ENCODE results near the gene USP33.

Gene USP33

GRCh38 chr1:77673030-77673429 is 86.6 kb downstream of the USP33 start:
- peaks cover 100% of the 10 kb centered on the region for H3K79me2 ChIP-seq (ENCODE audit: insufficient read depth, low read length)
- no peaks in the 10 kb centered on the region for H3K27me3 ChIP-seq (ENCODE audit: insufficient read depth, low read length, poor library complexity)
- peaks cover 80% of the 10 kb centered on the region for H4K20me1 ChIP-seq (ENCODE audit: insufficient read depth, low read length)
- no peak overlapping the region for H2AFZ ChIP-seq (ENCODE audit: low read depth, low read length)
- H3K27ac ChIP-seq (ENCODE audit: low read length): no peak overlapping the region
- TF ChIP-seq EZH2 (IDR thresholded peaks at IDR 0.05; ENCODE audit: borderline replicate concordance, low read depth, low read length, severe bottlenecking): no peak
- TF ChIP-seq CTCF (IDR thresholded peaks at IDR 0.05; ENCODE audit: borderline replicate concordance, extremely low read depth, low read length, poor library complexity, severe bottlenecking): no peak
- H3K9me3 ChIP-seq (ENCODE audit: insufficient read depth, low read length, severe bottlenecking): no peaks in the 10 kb centered on the region
- H3K4me2 ChIP-seq (ENCODE audit: insufficient read depth, low read length): no peak overlapping the region
- no peak overlapping the region for H3K9ac ChIP-seq (ENCODE audit: low read depth, low read length)
- DNase-seq: no peak
- ATAC-seq (ENCODE audit: insufficient read depth, low read depth): no peak
- no peaks in the 10 kb centered on the region for H3K4me1 ChIP-seq (ENCODE audit: insufficient read depth, low read length)
- peaks cover 7% of the 10 kb centered on the region for H3K36me3 ChIP-seq (ENCODE audit: insufficient read depth, low read length)
- H3K4me3 ChIP-seq (ENCODE audit: low read depth in 1 of 2, low read length in 2 of 2): no peak overlapping the region

- Histone ChIP-seq H3K27ac (ENCODE audit: low read length) (no peak overlapping the region), H3K4me3 (ENCODE audit: low read depth in 1 of 2, low read length in 2 of 2) (no peak overlapping the region), H4K20me1 (ENCODE audit: insufficient read depth, low read length) (peaks cover 74% of the 10 kb centered on the region), H3K79me2 (ENCODE audit: insufficient read depth, low read length) (peaks cover 100% of the 10 kb centered on the region), H3K4me1 (ENCODE audit: insufficient read depth, low read length) (no peaks in the 10 kb centered on the region), H2AFZ (ENCODE audit: low read depth, low read length) (no peak overlapping the region), H3K9me3 (ENCODE audit: insufficient read depth, low read length, severe bottlenecking) (no peaks in the 10 kb centered on the region), H3K36me3 (ENCODE audit: insufficient read depth, low read length) (peaks cover 7% of the 10 kb centered on the region), H3K4me2 (ENCODE audit: insufficient read depth, low read length) (no peak overlapping the region), H3K27me3 (ENCODE audit: insufficient read depth, low read length, poor library complexity) (no peaks in the 10 kb centered on the region), H3K9ac (ENCODE audit: low read depth, low read length) (no peak overlapping the region)
- DNase-seq: no peak
- TF ChIP-seq CTCF (IDR thresholded peaks at IDR 0.05; ENCODE audit: borderline replicate concordance, extremely low read depth, low read length, poor library complexity, severe bottlenecking): no peak
- no peak for TF ChIP-seq EZH2 (IDR thresholded peaks at IDR 0.05; ENCODE audit: borderline replicate concordance, low read depth, low read length, severe bottlenecking)
- ATAC-seq (ENCODE audit: insufficient read depth, low read depth): no peak
These were observed 87.3 kb downstream of the USP33 start for GRCh38 chr1:77672374-77672773.

- H4K20me1 ChIP-seq (ENCODE audit: insufficient read depth, low read length): peaks cover 69% of the 10 kb centered on the region
- no peak overlapping the region for H3K4me2 ChIP-seq (ENCODE audit: insufficient read depth, low read length)
These were observed 87.8 kb downstream of the USP33 start for GRCh38 chr1:77671836-77672235.

More at GRCh38 chr1:77671836-77672235, 87.8 kb downstream of the USP33 start:
- Histone ChIP-seq H3K4me3 (ENCODE audit: low read depth in 1 of 2, low read length in 2 of 2) (no peak overlapping the region), H3K79me2 (ENCODE audit: insufficient read depth, low read length) (peaks cover 100% of the 10 kb centered on the region), H3K9ac (ENCODE audit: low read depth, low read length) (no peak overlapping the region), H3K9me3 (ENCODE audit: insufficient read depth, low read length, severe bottlenecking) (no peaks in the 10 kb centered on the region), H3K27ac (ENCODE audit: low read length) (no peak overlapping the region), H2AFZ (ENCODE audit: low read depth, low read length) (no peak overlapping the region), H3K36me3 (ENCODE audit: insufficient read depth, low read length) (peaks cover 7% of the 10 kb centered on the region), H3K4me1 (ENCODE audit: insufficient read depth, low read length) (no peaks in the 10 kb centered on the region), H3K27me3 (ENCODE audit: insufficient read depth, low read length, poor library complexity) (no peaks in the 10 kb centered on the region)
- TF ChIP-seq EZH2 (IDR thresholded peaks at IDR 0.05; ENCODE audit: borderline replicate concordance, low read depth, low read length, severe bottlenecking): no peak
- no peak for TF ChIP-seq CTCF (IDR thresholded peaks at IDR 0.05; ENCODE audit: borderline replicate concordance, extremely low read depth, low read length, poor library complexity, severe bottlenecking)
- DNase-seq (no peak), ATAC-seq (ENCODE audit: insufficient read depth, low read depth) (no peak; the same call in 2 of the 3 replicates)
